RWPE2 (cell line): ENCODE data around the gene BRD9.
"Not testable (repeated sequence)": the region's sequence is repeated elsewhere in the genome, so short reads cannot be mapped to it uniquely, and the experiment has no call there.

Source experiments
- ATAC-seq: fragments of 200-7000 bp; cut with Tn5 transposase; 3 replicates; pipeline ENCODE4 v1.9.1; 2021; ENCODE audit warnings: low read depth
- DNase-seq: peaks from one replicate; pipeline ENCODE4 v3.0.0-alpha.2; 2020; ENCODE audit warnings: low spot score
- H3K27ac ChIP-seq: fragments of 450-650 bp; 2 replicates; pipeline ENCODE4 v1.5.1; 2017; ENCODE audit warnings: mild to moderate bottlenecking; ENCODE audit not compliant: poor library complexity, severe bottlenecking
- H3K27me3 ChIP-seq: fragments of 250-450 bp; sonication (Bioruptor Pico); 2 replicates; pipeline ENCODE4 v1.5.1; 2021; ENCODE audit warnings: mild to moderate bottlenecking, moderate library complexity; ENCODE audit not compliant: insufficient read depth, poor library complexity, severe bottlenecking
- H3K36me3 ChIP-seq: fragments of 250-450 bp; sonication (Bioruptor Pico); 2 replicates; pipeline ENCODE4 v1.5.1; 2020; ENCODE audit warnings: low read depth, mild to moderate bottlenecking, moderate library complexity
- H3K4me1 ChIP-seq: fragments of 250-450 bp; sonication (Bioruptor Pico); 2 replicates; pipeline ENCODE4 v1.5.1; 2021; ENCODE audit warnings: mild to moderate bottlenecking, moderate library complexity; ENCODE audit not compliant: insufficient read depth, poor library complexity, severe bottlenecking
- H3K4me3 ChIP-seq: fragments of 250-450 bp; sonication (Bioruptor Pico); 2 replicates; pipeline ENCODE4 v1.5.1; 2021; ENCODE audit warnings: mild to moderate bottlenecking, moderate library complexity; ENCODE audit not compliant: severe bottlenecking
- H3K9me3 ChIP-seq: fragments of 250-450 bp; sonication (Bioruptor Pico); 2 replicates; pipeline ENCODE4 v1.5.1; 2021; ENCODE audit warnings: mild to moderate bottlenecking, moderate library complexity; ENCODE audit not compliant: severe bottlenecking
- TF ChIP-seq, protein P1 (sequence below): fragments of 450-650 bp; IDR thresholded peaks from one replicate; pipeline ENCODE4 v1.5.1; 2017; ENCODE audit warnings: mild to moderate bottlenecking, moderate library complexity; ENCODE audit not compliant: poor library complexity, severe bottlenecking

Gene BRD9

DNA sequence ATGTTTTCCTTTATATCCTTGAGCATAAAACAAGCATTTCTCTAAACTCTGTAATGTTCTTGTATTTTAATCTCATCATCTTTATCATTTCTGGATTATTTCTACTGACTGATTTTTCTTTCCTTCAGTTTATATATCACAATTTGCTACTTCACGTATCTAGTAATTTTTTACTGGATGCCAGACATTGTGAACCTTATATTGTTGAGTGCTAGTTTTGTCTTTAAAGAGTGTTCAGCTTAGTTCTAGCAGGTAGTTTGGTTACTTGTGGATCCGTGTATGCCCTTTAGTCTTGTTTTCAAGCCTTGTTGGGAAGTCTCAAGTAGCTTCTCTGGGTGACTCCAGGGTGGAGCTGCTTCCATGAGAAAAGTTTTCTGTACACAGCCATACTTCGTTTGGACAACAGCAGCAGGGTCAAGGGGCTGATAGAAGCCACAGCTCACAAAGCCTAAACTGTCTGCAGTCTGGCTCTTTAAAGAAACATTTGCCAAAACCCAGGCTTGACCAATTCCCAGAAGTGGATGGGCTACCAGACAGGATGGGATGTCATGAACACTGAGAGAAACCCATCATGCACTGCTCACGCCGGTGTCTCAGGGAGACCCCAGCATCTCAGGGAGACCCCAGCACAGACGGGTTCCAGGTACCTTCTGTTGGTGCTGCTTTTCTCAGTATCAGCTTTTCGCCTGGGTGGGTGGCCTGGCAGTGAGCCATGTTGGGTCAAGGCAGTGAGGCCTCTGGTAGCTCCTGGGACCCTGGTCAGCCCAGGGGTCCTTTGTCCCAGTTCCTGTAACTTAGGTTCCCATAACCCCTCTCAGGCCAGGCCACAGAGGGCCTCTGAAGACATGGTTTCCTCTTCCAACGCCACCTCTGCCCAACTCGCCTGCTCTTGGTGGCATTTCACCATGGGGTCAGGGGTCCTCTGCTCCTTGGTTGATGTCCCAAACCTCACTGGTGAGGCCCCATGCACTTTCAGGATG, 29.1 kb upstream of the BRD9 start:
- ATAC-seq, result no peak
- H3K4me1 ChIP-seq, result no peaks in the 10 kb centered on the region

DNA sequence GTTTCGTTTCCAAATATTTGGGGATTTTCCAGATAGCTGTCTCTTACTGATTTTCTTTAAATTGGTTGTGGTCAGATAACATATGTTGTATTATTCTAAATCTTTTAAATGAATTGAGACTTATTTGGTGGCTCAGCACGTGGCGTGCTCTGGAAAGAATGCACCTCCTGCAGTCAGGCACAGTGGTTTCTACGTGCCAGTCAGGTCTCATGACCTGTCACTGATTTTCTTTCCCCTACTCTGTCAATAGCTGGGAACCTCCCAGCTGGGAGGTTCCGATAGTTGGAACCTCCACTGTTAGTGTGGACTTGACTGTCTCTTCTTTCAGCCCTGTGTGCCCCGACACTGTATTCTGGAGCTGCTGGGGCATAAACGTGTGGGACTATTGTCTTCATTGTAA, 27.7 kb upstream of the BRD9 start:
- no peaks in the 10 kb centered on the region for H3K4me1 ChIP-seq
- H3K27ac ChIP-seq, result no peak overlapping the region
- no peak overlapping the region for H3K4me3 ChIP-seq
- ATAC-seq (no peak), DNase-seq (no peak)
- TF ChIP-seq, protein P1, sequence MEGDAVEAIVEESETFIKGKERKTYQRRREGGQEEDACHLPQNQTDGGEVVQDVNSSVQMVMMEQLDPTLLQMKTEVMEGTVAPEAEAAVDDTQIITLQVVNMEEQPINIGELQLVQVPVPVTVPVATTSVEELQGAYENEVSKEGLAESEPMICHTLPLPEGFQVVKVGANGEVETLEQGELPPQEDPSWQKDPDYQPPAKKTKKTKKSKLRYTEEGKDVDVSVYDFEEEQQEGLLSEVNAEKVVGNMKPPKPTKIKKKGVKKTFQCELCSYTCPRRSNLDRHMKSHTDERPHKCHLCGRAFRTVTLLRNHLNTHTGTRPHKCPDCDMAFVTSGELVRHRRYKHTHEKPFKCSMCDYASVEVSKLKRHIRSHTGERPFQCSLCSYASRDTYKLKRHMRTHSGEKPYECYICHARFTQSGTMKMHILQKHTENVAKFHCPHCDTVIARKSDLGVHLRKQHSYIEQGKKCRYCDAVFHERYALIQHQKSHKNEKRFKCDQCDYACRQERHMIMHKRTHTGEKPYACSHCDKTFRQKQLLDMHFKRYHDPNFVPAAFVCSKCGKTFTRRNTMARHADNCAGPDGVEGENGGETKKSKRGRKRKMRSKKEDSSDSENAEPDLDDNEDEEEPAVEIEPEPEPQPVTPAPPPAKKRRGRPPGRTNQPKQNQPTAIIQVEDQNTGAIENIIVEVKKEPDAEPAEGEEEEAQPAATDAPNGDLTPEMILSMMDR, result no peak
- H3K27me3 ChIP-seq, result no peaks in the 10 kb centered on the region
- H3K9me3 ChIP-seq, result no peaks in the 10 kb centered on the region
- H3K36me3 ChIP-seq, result peaks cover 37% of the 10 kb centered on the region

More for the DNA sequence above, 29.1 kb upstream of the BRD9 start:
- TF ChIP-seq, protein P1, result no peak
- Histone ChIP-seq H3K27ac (no peak overlapping the region), H3K36me3 (peaks cover 24% of the 10 kb centered on the region), H3K27me3 (peaks cover 12% of the 10 kb centered on the region), H3K9me3 (no peaks in the 10 kb centered on the region), H3K4me3 (no peak overlapping the region)
- no peak for DNase-seq

DNA sequence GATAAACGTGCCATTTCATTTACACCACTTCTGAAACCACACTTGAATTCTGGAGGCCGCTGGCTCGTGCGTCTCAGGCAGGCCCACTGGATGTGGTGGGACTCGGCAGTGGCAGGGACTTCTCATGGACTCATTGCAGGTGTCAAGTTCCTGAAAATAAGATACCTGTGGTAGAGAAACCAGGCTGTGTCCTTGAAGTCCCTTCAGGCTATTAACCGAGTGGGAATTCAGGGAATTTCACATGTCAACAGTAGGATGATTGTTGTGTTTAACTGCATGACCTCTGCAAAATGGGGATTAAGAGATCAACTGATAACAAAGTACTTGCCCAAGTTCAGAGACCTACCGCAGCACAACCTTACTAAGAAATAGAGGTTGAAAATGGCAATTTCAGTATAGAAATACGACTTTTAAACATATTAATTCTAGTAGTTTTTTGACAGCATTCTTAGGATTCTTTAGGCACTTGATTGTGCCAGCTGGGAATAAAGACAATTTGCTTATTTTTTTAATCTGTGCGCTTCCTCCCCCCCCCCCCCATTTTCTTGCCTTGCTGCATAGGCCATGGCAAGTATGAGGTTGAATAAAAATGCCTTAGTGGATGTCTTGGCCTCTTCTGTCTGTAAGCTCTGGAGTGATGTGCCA, 26.9 kb upstream of the BRD9 start:
- no peaks in the 10 kb centered on the region for H3K4me1 ChIP-seq
- DNase-seq (no peak), ATAC-seq (no peak)
- H3K27me3 ChIP-seq, result no peaks in the 10 kb centered on the region
- no peak overlapping the region for H3K4me3 ChIP-seq
- TF ChIP-seq, protein P1, result no peak
- H3K9me3 ChIP-seq, result no peaks in the 10 kb centered on the region
- H3K27ac ChIP-seq, result no peak overlapping the region
- H3K36me3 ChIP-seq, result peaks cover 43% of the 10 kb centered on the region

DNA sequence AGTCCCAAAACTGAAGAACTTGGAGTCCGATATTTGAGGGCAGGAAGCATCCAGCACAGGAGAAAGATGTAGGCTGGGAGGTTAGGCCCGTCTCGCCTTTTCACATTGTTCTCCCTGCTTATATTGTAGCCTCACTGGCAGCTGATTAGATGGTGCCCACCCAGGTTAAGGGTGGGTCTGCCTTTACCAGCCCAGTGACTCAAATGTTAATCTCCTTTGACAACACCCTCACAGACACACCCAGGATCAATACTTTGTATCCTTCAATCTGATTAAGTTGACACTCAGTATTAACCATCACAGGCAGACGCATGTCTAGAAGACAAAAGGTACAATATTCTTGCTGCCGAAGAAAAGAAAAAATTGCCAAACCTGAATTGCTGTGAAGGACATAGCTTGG, 26.1 kb upstream of the BRD9 start:
- H3K4me1 ChIP-seq, H3K9me3 ChIP-seq, H3K27me3 ChIP-seq, ATAC-seq, DNase-seq, H3K4me3 ChIP-seq, H3K27ac ChIP-seq: not testable (repeated sequence)
- H3K36me3 ChIP-seq, result peaks cover 50% of the 10 kb centered on the region

DNA sequence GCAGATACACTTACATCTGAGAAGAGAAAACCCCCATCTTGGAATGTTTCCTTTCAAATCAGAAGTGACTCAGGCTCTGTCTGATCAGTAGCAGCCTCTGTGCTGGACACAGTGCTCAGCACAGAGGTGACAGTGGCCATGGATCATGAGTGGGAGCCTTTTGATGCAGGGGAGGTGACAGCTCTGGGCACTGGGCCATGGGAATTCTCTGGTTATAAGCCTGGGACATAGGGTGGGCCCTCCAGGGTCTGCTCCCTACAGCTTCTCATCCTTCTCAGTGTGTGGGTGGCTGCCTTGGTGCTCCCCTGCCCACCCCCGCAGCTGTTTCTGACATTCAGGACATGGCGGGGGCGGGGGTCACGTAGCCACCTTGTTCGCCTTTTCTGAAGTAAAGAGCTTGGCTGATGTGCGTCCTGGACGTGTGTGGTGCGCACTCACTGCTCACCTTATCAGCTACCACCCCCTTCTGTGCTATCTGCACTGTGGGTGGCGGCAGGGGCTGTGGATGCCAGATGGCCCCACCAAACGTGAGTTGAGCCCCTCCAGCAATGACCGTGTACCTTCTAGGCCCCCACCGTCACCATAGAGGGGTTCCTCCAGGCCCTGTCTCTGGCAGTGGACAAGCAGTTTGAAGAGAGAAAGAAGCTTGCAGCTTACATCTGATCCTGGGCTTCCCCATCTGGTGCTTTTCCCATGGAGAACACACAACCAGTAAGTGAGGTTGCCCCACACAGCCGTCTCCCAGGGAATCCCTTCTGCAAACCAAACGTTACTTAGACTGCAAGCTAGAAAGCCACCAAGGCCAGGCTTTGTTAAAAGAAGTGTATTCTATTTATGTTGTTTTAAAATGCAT, 24.1 kb upstream of the BRD9 start:
- ATAC-seq, result no peak
- H3K4me1 ChIP-seq, result peaks cover 13% of the 10 kb centered on the region
- TF ChIP-seq, protein P1, result no peak
- no peaks in the 10 kb centered on the region for H3K9me3 ChIP-seq
- no peak for DNase-seq
- H3K27me3 ChIP-seq, result no peaks in the 10 kb centered on the region
- no peak overlapping the region for H3K27ac ChIP-seq
- peaks cover 65% of the 10 kb centered on the region for H3K36me3 ChIP-seq
- H3K4me3 ChIP-seq, result no peak overlapping the region
